ENCODE results near the gene PTPRU.

PTPRU gene

DNA sequence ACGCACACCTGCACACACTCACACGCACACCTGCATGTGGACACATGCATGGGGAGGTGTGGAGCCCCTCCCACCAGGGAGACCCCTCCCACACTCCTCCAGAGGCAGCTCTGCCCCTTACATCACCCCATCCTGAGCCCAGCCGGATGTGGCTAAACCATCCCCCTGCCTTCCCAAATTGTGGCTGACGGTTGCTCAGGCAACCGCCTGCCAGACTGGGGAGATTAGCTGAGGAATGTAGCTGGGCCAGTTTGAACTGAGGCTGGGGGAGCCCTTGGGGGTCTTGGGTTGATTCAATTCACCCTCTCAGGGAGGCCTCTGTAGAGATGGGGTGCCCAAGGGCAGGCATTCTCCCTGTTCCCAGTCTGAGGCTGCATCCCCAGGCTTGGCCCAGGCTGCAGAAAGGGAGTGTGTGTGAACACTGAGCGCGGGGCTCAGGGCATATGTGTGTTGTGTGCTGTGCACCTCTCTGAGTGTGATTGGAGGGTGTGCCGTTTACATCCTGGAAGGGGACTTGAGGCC, 12.9 kb downstream of the PTPRU start:
- TF ChIP-seq RARB (CRISPR knock-in tag; IDR thresholded peaks at IDR 0.05): no peak
- TF ChIP-seq, protein P1, sequence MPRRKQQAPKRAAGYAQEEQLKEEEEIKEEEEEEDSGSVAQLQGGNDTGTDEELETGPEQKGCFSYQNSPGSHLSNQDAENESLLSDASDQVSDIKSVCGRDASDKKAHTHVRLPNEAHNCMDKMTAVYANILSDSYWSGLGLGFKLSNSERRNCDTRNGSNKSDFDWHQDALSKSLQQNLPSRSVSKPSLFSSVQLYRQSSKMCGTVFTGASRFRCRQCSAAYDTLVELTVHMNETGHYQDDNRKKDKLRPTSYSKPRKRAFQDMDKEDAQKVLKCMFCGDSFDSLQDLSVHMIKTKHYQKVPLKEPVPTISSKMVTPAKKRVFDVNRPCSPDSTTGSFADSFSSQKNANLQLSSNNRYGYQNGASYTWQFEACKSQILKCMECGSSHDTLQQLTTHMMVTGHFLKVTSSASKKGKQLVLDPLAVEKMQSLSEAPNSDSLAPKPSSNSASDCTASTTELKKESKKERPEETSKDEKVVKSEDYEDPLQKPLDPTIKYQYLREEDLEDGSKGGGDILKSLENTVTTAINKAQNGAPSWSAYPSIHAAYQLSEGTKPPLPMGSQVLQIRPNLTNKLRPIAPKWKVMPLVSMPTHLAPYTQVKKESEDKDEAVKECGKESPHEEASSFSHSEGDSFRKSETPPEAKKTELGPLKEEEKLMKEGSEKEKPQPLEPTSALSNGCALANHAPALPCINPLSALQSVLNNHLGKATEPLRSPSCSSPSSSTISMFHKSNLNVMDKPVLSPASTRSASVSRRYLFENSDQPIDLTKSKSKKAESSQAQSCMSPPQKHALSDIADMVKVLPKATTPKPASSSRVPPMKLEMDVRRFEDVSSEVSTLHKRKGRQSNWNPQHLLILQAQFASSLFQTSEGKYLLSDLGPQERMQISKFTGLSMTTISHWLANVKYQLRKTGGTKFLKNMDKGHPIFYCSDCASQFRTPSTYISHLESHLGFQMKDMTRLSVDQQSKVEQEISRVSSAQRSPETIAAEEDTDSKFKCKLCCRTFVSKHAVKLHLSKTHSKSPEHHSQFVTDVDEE (CRISPR knock-in tag; IDR thresholded peaks at IDR 0.05): no peak
- no peak for ATAC-seq

- ATAC-seq: no peak
- TF ChIP-seq CSDC2 (CRISPR knock-in tag; IDR thresholded peaks at IDR 0.05): no peak
Measured at GRCh38 chr1:29249951-29250581, 13.7 kb downstream of the PTPRU start.

DNA sequence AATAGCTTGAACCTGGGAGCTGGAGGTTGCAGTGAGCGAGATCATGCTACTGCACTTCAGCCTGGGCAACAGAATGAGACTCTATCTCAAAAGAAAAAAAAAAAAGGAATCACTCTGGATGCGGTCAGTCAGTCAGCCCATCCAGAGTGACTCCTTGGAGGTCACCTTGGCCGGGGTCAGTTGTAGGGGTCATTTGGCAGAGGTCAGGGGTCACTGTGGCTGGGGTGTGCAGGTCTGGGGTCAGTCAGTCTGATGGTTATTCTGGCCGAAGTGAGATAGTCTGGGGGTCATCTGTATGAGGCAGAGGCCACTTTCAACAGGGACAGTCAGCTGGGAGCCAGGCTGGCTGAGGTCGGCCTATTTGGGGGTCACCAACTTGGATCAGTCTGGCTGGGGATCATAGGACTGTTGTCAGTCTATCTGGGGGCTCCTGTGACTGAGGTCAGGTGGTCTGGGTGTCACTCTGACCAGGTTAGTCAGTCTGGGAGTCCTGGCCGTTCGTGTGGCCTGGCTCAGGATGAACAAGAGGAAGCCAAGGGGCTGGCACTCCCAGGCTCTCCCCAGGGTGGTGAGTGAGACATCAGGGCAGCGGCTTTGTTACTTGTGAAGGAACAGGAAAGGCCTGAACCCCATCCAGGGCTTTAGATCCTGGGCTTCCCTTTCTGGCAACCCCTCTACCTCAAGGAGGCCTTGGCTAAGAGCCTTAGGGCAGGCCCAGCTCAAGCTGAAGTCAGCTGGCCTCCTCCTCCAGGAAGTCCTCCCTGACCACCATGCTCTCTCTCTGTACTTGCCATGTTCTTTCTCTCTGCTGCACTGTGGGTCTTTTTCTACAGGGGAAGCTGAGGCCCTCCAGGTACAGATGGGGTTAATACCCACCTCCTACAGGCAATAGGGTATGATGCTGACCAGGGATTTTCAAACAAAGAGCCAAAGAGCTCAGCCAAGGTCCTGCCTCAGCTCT, 15.1 kb downstream of the PTPRU start:
- no peak for ATAC-seq
- no peak for TF ChIP-seq PPARA (CRISPR knock-in tag; IDR thresholded peaks at IDR 0.05; ENCODE audit: borderline replicate concordance)
- TF ChIP-seq, protein P2, sequence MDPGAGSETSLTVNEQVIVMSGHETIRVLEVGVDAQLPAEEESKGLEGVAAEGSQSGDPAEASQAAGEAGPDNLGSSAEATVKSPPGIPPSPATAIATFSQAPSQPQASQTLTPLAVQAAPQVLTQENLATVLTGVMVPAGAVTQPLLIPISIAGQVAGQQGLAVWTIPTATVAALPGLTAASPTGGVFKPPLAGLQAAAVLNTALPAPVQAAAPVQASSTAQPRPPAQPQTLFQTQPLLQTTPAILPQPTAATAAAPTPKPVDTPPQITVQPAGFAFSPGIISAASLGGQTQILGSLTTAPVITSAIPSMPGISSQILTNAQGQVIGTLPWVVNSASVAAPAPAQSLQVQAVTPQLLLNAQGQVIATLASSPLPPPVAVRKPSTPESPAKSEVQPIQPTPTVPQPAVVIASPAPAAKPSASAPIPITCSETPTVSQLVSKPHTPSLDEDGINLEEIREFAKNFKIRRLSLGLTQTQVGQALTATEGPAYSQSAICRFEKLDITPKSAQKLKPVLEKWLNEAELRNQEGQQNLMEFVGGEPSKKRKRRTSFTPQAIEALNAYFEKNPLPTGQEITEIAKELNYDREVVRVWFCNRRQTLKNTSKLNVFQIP (CRISPR knock-in tag; IDR thresholded peaks at IDR 0.05; ENCODE audit: borderline replicate concordance, low read depth): no peak
- TF ChIP-seq ZFP30 (CRISPR knock-in tag; IDR thresholded peaks at IDR 0.05): no peak
- TF ChIP-seq SNAI2 (CRISPR knock-in tag; IDR thresholded peaks at IDR 0.05): no peak
- TF ChIP-seq RARB (CRISPR knock-in tag; IDR thresholded peaks at IDR 0.05): no peak
- no peak for TF ChIP-seq BACH2 (CRISPR knock-in tag; IDR thresholded peaks at IDR 0.05; ENCODE audit: borderline replicate concordance)
- no peak for TF ChIP-seq TOX (CRISPR knock-in tag; IDR thresholded peaks at IDR 0.05; ENCODE audit: borderline replicate concordance)
- TF ChIP-seq ISL1 (CRISPR knock-in tag; IDR thresholded peaks at IDR 0.05): no peak
- no peak for TF ChIP-seq ZNF565 (CRISPR knock-in tag; conservative IDR thresholded peaks at IDR 0.05; ENCODE audit: low read depth)
- TF ChIP-seq, protein P3, sequence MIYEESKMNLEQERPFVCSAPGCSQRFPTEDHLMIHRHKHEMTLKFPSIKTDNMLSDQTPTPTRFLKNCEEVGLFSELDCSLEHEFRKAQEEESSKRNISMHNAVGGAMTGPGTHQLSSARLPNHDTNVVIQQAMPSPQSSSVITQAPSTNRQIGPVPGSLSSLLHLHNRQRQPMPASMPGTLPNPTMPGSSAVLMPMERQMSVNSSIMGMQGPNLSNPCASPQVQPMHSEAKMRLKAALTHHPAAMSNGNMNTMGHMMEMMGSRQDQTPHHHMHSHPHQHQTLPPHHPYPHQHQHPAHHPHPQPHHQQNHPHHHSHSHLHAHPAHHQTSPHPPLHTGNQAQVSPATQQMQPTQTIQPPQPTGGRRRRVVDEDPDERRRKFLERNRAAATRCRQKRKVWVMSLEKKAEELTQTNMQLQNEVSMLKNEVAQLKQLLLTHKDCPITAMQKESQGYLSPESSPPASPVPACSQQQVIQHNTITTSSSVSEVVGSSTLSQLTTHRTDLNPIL (CRISPR knock-in tag; IDR thresholded peaks at IDR 0.05; ENCODE audit: low read depth): no peak

GRCh38 chr1:29253180-29253579, 16.9 kb downstream of the PTPRU start:
- ATAC-seq: no peak
- TF ChIP-seq ZNF70 (CRISPR knock-in tag; IDR thresholded peaks at IDR 0.05) (no peak), PPARA (CRISPR knock-in tag; IDR thresholded peaks at IDR 0.05; ENCODE audit: borderline replicate concordance) (no peak), PATZ1 (CRISPR knock-in tag; IDR thresholded peaks at IDR 0.05; ENCODE audit: borderline replicate concordance) (no peak), TCF4 (CRISPR knock-in tag; IDR thresholded peaks at IDR 0.05; ENCODE audit: borderline replicate concordance) (no peak), ISL1 (CRISPR knock-in tag; IDR thresholded peaks at IDR 0.05) (no peak), ZC3H10 (CRISPR knock-in tag; IDR thresholded peaks at IDR 0.05) (no peak), TOX (CRISPR knock-in tag; IDR thresholded peaks at IDR 0.05; ENCODE audit: borderline replicate concordance) (no peak), BACH2 (CRISPR knock-in tag; IDR thresholded peaks at IDR 0.05; ENCODE audit: borderline replicate concordance) (no peak), OSR1 (CRISPR knock-in tag; IDR thresholded peaks at IDR 0.05) (no peak), RARB (CRISPR knock-in tag; IDR thresholded peaks at IDR 0.05) (no peak)
- TF ChIP-seq, protein P2 (CRISPR knock-in tag; IDR thresholded peaks at IDR 0.05; ENCODE audit: borderline replicate concordance, low read depth): no peak

All from SK-N-SH treated with all-trans-retinoic acid at 6 μM for 48 hours (cell line).